Left ventricle myocardium inferior (tissue), 1 donor: Measurements from ENCODE around the gene APOC4. TPM values are rescaled to one million over a fixed set of nuclear protein-coding genes. Genes with fewer than 3 reads are reported as not detected.
"Not testable (repeated sequence)": the region's sequence is repeated elsewhere in the genome, so short reads cannot be mapped to it uniquely, and the experiment has no call there.

ENCODE experiments used
- DNase-seq: peaks from one replicate; pipeline ENCODE4 v3.0.0-alpha.2; 2020
- H3K27ac ChIP-seq: fragments of 200-600 bp; replicated peaks from 2 replicates; pipeline ENCODE4 v1.8.0; 2021
- H3K27me3 ChIP-seq: fragments of 200-600 bp; 2 replicates; pipeline ENCODE4 v1.8.0; 2021; ENCODE audit warnings: low read depth
- H3K36me3 ChIP-seq: fragments of 200-600 bp; 2 replicates; pipeline ENCODE4 v1.8.0; 2021
- H3K4me1 ChIP-seq: fragments of 200-600 bp; 2 replicates; pipeline ENCODE4 v1.8.0; 2021
- H3K4me3 ChIP-seq: fragments of 200-600 bp; 2 replicates; pipeline ENCODE4 v1.8.0; 2021; ENCODE audit warnings: mild to moderate bottlenecking, moderate library complexity
- H3K9me3 ChIP-seq: fragments of 200-600 bp; replicated peaks from 2 replicates; pipeline ENCODE4 v1.8.0; 2021
- intact Hi-C: fragments of 100-400 bp; cut with micrococcal nuclease; formaldehyde crosslinking; loops from one replicate; pipeline ENCODE4 v1.11.0; 2022
- total RNA-seq: library from RNA; stranded (reverse); fragmentation: NEBNext Ultra II Directional; extraction: Animal tissue kit (Norgen Biotek cat#: 25700); gene quantifications from one replicate; pipeline ENCODE4 v1.2.1, GENCODE V29; 2021
- TF ChIP-seq, protein P1 (sequence below): fragments of 200-600 bp; IDR thresholded peaks from 2 replicates; pipeline ENCODE4 v1.8.0; 2021; ENCODE audit warnings: antibody characterized with exemption, mild to moderate bottlenecking, borderline replicate concordance
- donor health status: DM: no; HTN: yes; CAD: no; lungs with severe emphysema.

Gene APOC4
- total RNA-seq, 1 donor from 2014 or later, result not detected

- Histone ChIP-seq H3K4me3 (peak within 1 kb of the TSS; percentile 36), H3K4me1 (peaks cover 29% of the 10 kb centered on the region), H3K27me3 (peaks cover 42% of the 10 kb centered on the region), H3K9me3 (no peaks in the 10 kb centered on the region), H3K36me3 (peaks cover 26% of the 10 kb centered on the region), H3K27ac (no peak within 1 kb of the TSS)
- TF ChIP-seq, protein P1, sequence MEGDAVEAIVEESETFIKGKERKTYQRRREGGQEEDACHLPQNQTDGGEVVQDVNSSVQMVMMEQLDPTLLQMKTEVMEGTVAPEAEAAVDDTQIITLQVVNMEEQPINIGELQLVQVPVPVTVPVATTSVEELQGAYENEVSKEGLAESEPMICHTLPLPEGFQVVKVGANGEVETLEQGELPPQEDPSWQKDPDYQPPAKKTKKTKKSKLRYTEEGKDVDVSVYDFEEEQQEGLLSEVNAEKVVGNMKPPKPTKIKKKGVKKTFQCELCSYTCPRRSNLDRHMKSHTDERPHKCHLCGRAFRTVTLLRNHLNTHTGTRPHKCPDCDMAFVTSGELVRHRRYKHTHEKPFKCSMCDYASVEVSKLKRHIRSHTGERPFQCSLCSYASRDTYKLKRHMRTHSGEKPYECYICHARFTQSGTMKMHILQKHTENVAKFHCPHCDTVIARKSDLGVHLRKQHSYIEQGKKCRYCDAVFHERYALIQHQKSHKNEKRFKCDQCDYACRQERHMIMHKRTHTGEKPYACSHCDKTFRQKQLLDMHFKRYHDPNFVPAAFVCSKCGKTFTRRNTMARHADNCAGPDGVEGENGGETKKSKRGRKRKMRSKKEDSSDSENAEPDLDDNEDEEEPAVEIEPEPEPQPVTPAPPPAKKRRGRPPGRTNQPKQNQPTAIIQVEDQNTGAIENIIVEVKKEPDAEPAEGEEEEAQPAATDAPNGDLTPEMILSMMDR, result no peak
- intact Hi-C loops, result no loop called here
- no peak for DNase-seq
Observed at GRCh38 chr19:44905437-44906160, 36.4 kb upstream of the APOC4 start, which contains the start of gene APOE. TSS of gene APOE (plus strand) at chr19:44905796. CDS start at chr19:44906625, 829 bp downstream.

DNA sequence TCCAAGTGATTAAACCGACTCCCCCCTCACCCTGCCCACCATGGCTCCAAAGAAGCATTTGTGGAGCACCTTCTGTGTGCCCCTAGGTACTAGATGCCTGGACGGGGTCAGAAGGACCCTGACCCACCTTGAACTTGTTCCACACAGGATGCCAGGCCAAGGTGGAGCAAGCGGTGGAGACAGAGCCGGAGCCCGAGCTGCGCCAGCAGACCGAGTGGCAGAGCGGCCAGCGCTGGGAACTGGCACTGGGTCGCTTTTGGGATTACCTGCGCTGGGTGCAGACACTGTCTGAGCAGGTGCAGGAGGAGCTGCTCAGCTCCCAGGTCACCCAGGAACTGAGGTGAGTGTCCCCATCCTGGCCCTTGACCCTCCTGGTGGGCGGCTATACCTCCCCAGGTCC lies 34.4 kb upstream of the APOC4 start:
- Histone ChIP-seq H3K4me1 (peaks cover 39% of the 10 kb centered on the region), H3K36me3 (peaks cover 6% of the 10 kb centered on the region), H3K4me3 (no peak overlapping the region), H3K27ac (no peak overlapping the region), H3K27me3 (peaks cover 60% of the 10 kb centered on the region), H3K9me3 (no peaks in the 10 kb centered on the region)
- DNase-seq, result no peak
- TF ChIP-seq, protein P1, result no peak
- intact Hi-C loops, result no loop called here

DNA sequence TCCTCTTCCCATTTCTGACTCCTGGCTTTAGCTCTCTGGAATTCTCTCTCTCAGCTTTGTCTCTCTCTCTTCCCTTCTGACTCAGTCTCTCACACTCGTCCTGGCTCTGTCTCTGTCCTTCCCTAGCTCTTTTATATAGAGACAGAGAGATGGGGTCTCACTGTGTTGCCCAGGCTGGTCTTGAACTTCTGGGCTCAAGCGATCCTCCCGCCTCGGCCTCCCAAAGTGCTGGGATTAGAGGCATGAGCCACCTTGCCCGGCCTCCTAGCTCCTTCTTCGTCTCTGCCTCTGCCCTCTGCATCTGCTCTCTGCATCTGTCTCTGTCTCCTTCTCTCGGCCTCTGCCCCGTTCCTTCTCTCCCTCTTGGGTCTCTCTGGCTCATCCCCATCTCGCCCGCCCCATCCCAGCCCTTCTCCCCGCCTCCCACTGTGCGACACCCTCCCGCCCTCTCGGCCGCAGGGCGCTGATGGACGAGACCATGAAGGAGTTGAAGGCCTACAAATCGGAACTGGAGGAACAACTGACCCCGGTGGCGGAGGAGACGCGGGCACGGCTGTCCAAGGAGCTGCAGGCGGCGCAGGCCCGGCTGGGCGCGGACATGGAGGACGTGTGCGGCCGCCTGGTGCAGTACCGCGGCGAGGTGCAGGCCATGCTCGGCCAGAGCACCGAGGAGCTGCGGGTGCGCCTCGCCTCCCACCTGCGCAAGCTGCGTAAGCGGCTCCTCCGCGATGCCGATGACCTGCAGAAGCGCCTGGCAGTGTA lies 33.8 kb upstream of the APOC4 start:
- Histone ChIP-seq H3K27me3 (peaks cover 67% of the 10 kb centered on the region), H3K4me3 (no peak overlapping the region), H3K4me1 (peaks cover 39% of the 10 kb centered on the region), H3K27ac (no peak overlapping the region), H3K36me3 (no peaks in the 10 kb centered on the region), H3K9me3 (no peaks in the 10 kb centered on the region)
- no peak for DNase-seq
- TF ChIP-seq, protein P1, result no peak
- intact Hi-C loops, result no loop called here

- TF ChIP-seq, protein P1, result no peak
- Histone ChIP-seq H3K9me3 (no peaks in the 10 kb centered on the region), H3K36me3 (no peaks in the 10 kb centered on the region), H3K4me3 (no peak overlapping the region), H3K4me1 (peaks cover 35% of the 10 kb centered on the region), H3K27ac (no peak overlapping the region), H3K27me3 (peaks cover 67% of the 10 kb centered on the region)
- intact Hi-C loops, result no loop called here
- no peak for DNase-seq
Observed at GRCh38 chr19:44908836-44909261, 33.2 kb upstream of the APOC4 start.

DNA sequence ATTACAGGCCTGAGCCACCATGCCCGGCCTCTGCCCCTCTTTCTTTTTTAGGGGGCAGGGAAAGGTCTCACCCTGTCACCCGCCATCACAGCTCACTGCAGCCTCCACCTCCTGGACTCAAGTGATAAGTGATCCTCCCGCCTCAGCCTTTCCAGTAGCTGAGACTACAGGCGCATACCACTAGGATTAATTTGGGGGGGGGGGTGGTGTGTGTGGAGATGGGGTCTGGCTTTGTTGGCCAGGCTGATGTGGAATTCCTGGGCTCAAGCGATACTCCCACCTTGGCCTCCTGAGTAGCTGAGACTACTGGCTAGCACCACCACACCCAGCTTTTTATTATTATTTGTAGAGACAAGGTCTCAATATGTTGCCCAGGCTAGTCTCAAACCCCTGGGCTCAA lies 32.3 kb upstream of the APOC4 start:
- Histone ChIP-seq H3K27ac (no peak overlapping the region), H3K4me1 (peaks cover 37% of the 10 kb centered on the region), H3K9me3 (no peaks in the 10 kb centered on the region), H3K27me3 (peaks cover 65% of the 10 kb centered on the region), H3K36me3 (no peaks in the 10 kb centered on the region), H3K4me3 (no peak overlapping the region)
- no peak for DNase-seq
- TF ChIP-seq, protein P1, result no peak
- intact Hi-C loops, result no loop called here

DNA sequence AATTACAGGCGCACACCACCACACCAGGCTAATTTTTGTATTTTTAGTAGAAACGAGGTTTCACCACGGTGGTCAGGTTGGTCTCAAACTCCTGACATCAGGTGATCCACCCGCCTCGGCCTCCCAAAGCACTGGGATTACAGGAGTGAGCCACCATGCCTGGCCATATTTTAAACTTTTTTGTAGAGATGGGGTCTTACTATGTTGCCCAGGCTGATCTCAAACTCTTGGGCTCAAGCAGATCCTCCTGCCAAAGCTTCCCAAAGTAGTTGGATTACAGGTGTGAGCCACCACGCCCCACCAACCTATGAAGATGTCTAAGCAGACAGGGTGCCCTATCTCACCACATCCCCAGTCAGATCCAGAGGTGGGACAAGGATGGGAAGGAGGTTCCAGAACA lies 30.1 kb upstream of the APOC4 start:
- H3K36me3 ChIP-seq, intact Hi-C loops, H3K27ac ChIP-seq, H3K4me3 ChIP-seq, DNase-seq, H3K9me3 ChIP-seq: not testable (repeated sequence)
- peaks cover 44% of the 10 kb centered on the region for H3K27me3 ChIP-seq
- peaks cover 24% of the 10 kb centered on the region for H3K4me1 ChIP-seq
